HEK293T (cell line): ENCODE measurements around the gene TMEM174.

Source experiments
- CTCF ChIA-PET: fragments of 350-600 bp; formaldehyde crosslinking; extraction: SDS; loops from one replicate; lab custom pipeline; 2021; ENCODE audit warnings: antibody characterized with exemption, inconsistent platforms; lab: Yijun Ruan, JAX
- POLR2A ChIA-PET: fragments of 350-600 bp; formaldehyde crosslinking; extraction: SDS; loops from one replicate; lab custom pipeline; 2020; ENCODE audit warnings: antibody characterized with exemption, inconsistent platforms; lab: Yijun Ruan, JAX
- DNase-seq: peaks from one replicate; pipeline ENCODE4 v3.0.0; 2012; ENCODE audit warnings: mixed read lengths; ENCODE audit errors: extremely low spot score
- ARNT ChIP-seq: fragments of 450-650 bp; IDR thresholded peaks from 2 replicates; pipeline ENCODE4 v1.6.1; 2017; ENCODE audit warnings: mild to moderate bottlenecking
- BHLHE40 ChIP-seq: fragments of 450-650 bp; IDR thresholded peaks from 2 replicates; pipeline ENCODE4 v1.6.1; 2016; ENCODE audit warnings: mild to moderate bottlenecking, moderate library complexity, borderline replicate concordance
- CTBP1 ChIP-seq: fragments of 450-650 bp; IDR thresholded peaks from 2 replicates; pipeline ENCODE4 v1.6.1; 2016; ENCODE audit warnings: borderline replicate concordance
- ELF4 ChIP-seq: fragments of 450-650 bp; IDR thresholded peaks from 2 replicates; pipeline ENCODE4 v1.6.1; 2017; ENCODE audit warnings: antibody characterized with exemption
- FOXA1 ChIP-seq: fragments of 450-650 bp; IDR thresholded peaks from 2 replicates; pipeline ENCODE4 v1.6.1; 2016; ENCODE audit warnings: mild to moderate bottlenecking
- FOXK2 ChIP-seq: fragments of 450-650 bp; IDR thresholded peaks from 2 replicates; pipeline ENCODE4 v1.6.1; 2016; ENCODE audit warnings: mild to moderate bottlenecking
- FOXM1 ChIP-seq: fragments of 450-650 bp; IDR thresholded peaks from 2 replicates; pipeline ENCODE4 v1.6.1; 2017; ENCODE audit warnings: mild to moderate bottlenecking, borderline replicate concordance
- HDGF ChIP-seq: fragments of 450-650 bp; IDR thresholded peaks from 2 replicates; pipeline ENCODE4 v1.6.1; 2017; ENCODE audit warnings: antibody characterized with exemption, borderline replicate concordance
- L3MBTL2 ChIP-seq: fragments of 450-650 bp; conservative IDR thresholded peaks from 2 replicates; pipeline ENCODE4 v1.6.1; 2016; ENCODE audit warnings: mild to moderate bottlenecking
- LEF1 ChIP-seq: fragments of 450-650 bp; IDR thresholded peaks from 2 replicates; pipeline ENCODE4 v1.6.1; 2017; ENCODE audit warnings: mild to moderate bottlenecking, borderline replicate concordance
- NFRKB ChIP-seq: fragments of 450-650 bp; IDR thresholded peaks from 2 replicates; pipeline ENCODE4 v1.6.1; 2016; ENCODE audit warnings: mild to moderate bottlenecking, moderate library complexity
- SP1 ChIP-seq: fragments of 450-650 bp; IDR thresholded peaks from 2 replicates; pipeline ENCODE4 v1.6.1; 2017
- SUZ12 ChIP-seq: fragments of 450-650 bp; IDR thresholded peaks from 2 replicates; pipeline ENCODE4 v1.6.1; 2016; ENCODE audit warnings: mild to moderate bottlenecking
- TARDBP ChIP-seq: fragments of 450-650 bp; IDR thresholded peaks from 2 replicates; pipeline ENCODE4 v1.6.1; 2016
- ZNF384 ChIP-seq: fragments of 450-650 bp; IDR thresholded peaks from 2 replicates; pipeline ENCODE4 v1.6.1; 2016
- TF ChIP-seq, protein P1 (sequence below): fragments of 450-650 bp; IDR thresholded peaks from 2 replicates; pipeline ENCODE4 v1.6.1; 2016

TMEM174 gene

DNA sequence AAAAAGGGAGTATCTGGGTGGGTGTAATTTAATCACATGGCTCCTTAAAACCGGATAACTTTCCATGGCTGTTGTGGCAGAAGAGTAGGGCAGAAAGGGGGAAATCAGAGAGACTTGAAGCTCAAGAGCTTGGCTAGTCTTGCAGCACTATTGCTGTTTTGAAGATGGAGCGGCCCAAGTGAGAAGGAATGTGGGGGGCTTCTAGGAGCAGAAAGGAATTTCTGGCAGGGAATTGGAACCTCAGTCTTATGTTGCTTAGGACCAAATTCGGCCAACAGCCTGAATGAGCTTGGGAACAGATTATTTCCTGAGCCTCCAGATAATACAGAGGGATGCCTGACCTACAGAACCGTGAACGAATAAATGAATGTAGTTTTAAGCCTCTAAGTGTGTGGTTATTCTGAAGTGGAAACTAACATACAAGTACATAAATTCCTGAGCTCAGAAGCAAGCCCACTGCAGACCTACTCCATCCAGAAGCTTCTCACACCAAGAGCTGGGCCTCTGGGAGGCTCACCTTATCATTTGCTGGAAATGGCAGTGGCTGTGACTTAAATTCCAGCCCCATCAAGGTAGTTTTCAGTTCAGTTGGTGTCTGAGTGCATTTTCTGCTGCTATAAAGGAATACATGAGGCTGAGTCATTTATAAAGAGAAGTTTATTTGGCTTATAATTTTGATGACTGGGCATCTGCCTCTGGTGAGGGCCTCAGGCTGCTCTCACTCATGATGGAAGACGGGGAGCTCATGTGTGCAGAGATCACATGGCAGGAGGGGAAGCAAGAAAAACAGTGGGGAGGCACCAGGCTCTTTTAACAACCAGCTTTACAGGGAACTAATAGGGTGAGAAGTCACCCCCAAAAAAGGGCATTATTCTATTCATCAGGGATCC, 15.3 kb upstream of the TMEM174 start:
- POLR2A ChIA-PET = no interaction called here
- no peak for TF ChIP-seq LEF1
- TF ChIP-seq NFRKB = no peak
- TF ChIP-seq ZNF384 = no peak
- no peak for TF ChIP-seq ARNT
- no peak for TF ChIP-seq FOXA1
- TF ChIP-seq FOXM1 = no peak
- no peak for TF ChIP-seq ELF4
- no peak for DNase-seq
- CTCF ChIA-PET = no interaction called here

DNA sequence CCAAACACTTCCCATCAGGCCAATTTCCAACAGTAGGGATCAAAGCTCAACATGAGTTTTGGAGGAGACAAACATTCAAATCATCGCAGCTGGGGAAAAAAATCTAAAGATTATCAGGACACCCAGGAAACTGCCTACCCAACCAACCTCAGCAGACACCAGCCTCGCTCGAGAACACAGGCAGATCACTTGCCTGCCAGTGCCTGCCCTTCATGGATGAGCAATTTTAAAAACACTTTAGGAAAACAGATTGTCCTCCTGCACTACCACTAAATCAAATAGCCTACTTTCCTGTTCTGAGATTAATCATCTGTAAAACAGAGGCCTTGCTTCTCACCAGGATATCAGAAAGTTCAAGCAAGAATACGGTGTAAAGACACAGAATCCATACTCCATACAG, 14.7 kb upstream of the TMEM174 start:
- ChIA-PET POLR2A (no interaction called here), CTCF (no interaction called here)
- TF ChIP-seq SP1 = no peak
- TF ChIP-seq TARDBP = no peak
- no peak for TF ChIP-seq CTBP1
- TF ChIP-seq ZNF384 = no peak
- no peak for TF ChIP-seq ELF4
- TF ChIP-seq, protein P1, sequence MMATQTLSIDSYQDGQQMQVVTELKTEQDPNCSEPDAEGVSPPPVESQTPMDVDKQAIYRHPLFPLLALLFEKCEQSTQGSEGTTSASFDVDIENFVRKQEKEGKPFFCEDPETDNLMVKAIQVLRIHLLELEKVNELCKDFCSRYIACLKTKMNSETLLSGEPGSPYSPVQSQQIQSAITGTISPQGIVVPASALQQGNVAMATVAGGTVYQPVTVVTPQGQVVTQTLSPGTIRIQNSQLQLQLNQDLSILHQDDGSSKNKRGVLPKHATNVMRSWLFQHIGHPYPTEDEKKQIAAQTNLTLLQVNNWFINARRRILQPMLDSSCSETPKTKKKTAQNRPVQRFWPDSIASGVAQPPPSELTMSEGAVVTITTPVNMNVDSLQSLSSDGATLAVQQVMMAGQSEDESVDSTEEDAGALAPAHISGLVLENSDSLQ = no peak
- TF ChIP-seq HDGF = no peak
- no peak for TF ChIP-seq FOXK2
- no peak for TF ChIP-seq FOXA1
- no peak for TF ChIP-seq L3MBTL2
- TF ChIP-seq ARNT = no peak
- TF ChIP-seq FOXM1 = no peak
- TF ChIP-seq LEF1 = no peak
- no peak for TF ChIP-seq SUZ12
- TF ChIP-seq BHLHE40 = no peak
- TF ChIP-seq NFRKB = no peak
- DNase-seq = no peak

DNA sequence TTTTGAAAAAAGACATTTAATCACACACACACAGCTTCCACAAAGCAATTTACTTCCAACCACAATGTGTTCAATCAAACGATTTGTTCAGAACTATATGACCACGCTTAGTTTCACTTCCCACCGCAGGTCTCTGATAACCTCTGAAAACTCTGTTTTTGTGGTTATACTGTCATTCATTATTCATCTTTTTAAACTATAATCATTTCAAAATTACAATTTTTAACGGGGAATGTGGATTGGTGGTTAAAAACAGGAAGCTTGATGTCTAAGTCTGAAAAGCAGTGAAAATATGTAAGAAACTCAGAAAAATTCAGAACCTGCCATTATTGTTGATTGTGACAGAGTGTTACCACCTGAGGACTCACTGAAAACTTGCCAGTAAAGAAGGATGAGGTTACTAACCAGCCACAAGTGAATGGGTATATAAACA, 12.7 kb upstream of the TMEM174 start:
- POLR2A ChIA-PET = no interaction called here
- TF ChIP-seq LEF1 (no peak), FOXK2 (no peak), ZNF384 (no peak), CTBP1 (no peak), L3MBTL2 (no peak), SP1 (no peak)
- TF ChIP-seq, protein P1 = no peak
- no peak for DNase-seq
- CTCF ChIA-PET = no interaction called here

DNA sequence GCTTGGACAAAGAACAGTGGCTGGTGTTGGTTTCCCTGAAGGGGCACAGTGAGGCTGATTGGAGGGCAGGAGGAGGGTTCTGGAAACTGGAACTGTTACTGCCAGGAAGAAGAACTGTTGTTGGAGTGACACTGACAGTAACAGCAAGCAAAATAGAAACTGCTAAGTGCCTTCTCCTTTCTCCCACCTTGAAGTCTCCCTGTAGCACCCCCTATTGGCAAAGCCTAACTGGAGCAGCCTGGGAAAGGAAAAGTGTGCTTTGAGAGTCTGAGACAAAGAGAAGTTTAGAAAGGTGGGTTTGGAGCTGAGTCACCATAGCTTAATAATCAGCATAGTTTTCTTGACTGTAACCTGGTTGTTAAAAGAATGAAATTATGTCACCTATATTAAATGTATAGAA, 2.5 kb upstream of the TMEM174 start:
- peak; percentile 38 for DNase-seq
- ChIA-PET CTCF (interaction anchor here (0.5 to 1.5 kb wide), 6 partner anchors 9 to 255 kb away, joined by 3 to 5 read pairs (median 3); no protein-coding TSS in a partner anchor), POLR2A (no interaction called here)
- TF ChIP-seq SUZ12 = no peak
- no peak for TF ChIP-seq ZNF384
- no peak for TF ChIP-seq HDGF
- no peak for TF ChIP-seq ARNT
- TF ChIP-seq, protein P1 = no peak
- no peak for TF ChIP-seq L3MBTL2
- TF ChIP-seq NFRKB = no peak
- TF ChIP-seq BHLHE40 = no peak
- TF ChIP-seq ELF4 = no peak
- no peak for TF ChIP-seq SP1
- TF ChIP-seq LEF1 = no peak
- TF ChIP-seq FOXA1 = no peak
- no peak for TF ChIP-seq TARDBP

DNA sequence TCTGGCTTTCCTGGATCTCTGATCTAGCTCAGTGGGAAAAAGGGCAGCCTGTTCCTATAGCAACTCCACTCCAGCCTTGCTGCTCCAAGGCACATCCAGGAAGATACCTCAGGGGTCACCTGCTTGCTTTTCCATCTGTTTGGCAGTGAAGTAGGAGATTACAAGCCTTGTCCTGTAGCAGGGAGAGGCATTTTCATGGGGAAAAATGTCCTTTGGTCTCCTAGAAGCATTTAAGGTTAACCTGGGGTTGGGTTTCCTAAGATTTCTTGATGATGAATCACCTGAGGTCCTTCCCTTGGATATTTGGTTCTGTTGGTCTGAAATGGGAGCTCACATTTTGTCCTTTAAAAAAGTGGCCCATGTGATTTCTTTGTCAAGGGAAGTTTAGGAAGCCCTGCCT, 1.5 kb upstream of the TMEM174 start:
- DNase-seq = no peak
- ChIA-PET CTCF (interaction anchor here (0.7 to 1.1 kb wide), 4 partner anchors 45 to 212 kb away, joined by 3 to 4 read pairs (median 4); no protein-coding TSS in a partner anchor), POLR2A (no interaction called here)
- TF ChIP-seq TARDBP (no peak), CTBP1 (no peak), BHLHE40 (no peak), FOXA1 (no peak), ELF4 (no peak), SUZ12 (no peak), LEF1 (no peak), NFRKB (no peak), FOXM1 (no peak), HDGF (no peak), SP1 (no peak), ZNF384 (no peak), ARNT (no peak)
- TF ChIP-seq, protein P1 = no peak
